ENCODE measurements around the gene FZR1.
A peak's percentile ranks its signal among the peaks of the same experiment; 100 is the strongest.

DNA sequence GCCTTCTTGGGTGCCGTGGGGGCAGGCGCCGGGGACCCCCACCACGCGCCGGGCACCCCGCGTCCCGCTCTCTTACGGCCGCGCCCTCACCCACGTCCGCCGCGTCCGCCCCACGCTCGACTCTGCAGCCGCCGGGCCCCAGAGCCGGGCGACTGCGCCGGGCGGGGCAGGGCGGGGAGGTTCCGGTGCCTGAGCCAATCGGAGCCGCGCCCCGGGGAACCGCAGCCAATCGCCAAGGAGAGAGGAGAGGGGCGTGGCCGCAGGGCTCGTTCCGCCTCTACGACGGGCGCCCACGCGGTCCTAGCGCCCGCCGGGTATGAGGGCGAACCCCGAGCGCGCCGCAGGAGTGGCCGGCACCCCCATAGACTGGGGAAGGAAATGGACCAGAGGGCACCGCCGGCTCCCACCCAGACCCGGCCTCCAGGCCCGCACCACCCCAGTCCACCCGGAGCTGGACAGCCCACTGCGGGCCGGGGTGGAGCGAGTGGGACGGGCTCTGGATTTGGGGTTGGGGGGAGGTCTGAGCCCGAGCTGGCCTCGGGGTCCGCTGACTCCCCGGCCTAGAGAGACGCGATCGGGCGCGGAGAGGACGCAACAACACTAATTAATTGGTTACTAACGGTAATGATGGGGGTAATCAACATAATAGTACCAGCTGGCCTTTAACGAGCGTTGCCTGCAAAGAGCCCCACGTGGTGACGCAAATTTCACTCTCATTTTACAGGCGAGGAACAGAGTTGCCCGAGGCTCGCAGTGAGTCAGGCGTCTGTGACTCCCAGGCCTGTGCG is 51.5 kb downstream of the FZR1 start, which contains the start of gene MFSD12:
- no peak for TF ChIP-seq EZH2 (IDR thresholded peaks at IDR 0.05)
- TF ChIP-seq POLR2AphosphoS5 (IDR thresholded peaks at IDR 0.05; ENCODE audit: borderline replicate concordance, low read depth, low read length) = peak; percentile 53; the same call in 1 of the 2 replicates
